ENCODE data around the gene SCYGR8.

DNA sequence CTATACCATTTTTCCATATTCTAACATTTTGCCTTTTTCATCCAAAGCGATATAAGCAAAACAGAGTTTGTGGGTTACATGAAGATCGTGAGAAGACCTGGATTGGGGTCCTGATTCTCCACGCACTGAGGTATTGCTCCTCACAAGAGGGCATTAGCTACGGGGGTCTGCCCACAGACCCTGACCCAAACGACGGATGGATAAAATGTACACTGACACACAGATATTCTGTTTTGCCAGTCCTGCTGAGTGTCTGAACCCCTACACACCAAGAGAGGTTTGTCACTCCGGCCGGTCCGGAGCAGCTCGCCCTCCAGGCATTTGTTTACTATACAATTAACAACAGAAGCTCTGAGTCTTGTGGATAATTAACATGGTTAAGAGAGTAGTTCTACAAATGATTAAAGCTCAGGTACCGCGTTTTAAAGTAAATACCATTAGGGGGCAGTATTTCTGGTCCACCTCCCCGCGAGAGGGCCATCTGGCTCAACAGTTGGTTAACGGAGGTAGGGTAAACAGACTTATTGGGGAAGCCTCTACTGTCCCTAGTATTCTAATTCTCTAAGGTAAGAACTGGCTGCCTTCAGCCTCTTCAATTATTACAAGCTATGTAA lies 28.4 kb downstream of the SCYGR8 start:
- TF ChIP-seq, protein P1, sequence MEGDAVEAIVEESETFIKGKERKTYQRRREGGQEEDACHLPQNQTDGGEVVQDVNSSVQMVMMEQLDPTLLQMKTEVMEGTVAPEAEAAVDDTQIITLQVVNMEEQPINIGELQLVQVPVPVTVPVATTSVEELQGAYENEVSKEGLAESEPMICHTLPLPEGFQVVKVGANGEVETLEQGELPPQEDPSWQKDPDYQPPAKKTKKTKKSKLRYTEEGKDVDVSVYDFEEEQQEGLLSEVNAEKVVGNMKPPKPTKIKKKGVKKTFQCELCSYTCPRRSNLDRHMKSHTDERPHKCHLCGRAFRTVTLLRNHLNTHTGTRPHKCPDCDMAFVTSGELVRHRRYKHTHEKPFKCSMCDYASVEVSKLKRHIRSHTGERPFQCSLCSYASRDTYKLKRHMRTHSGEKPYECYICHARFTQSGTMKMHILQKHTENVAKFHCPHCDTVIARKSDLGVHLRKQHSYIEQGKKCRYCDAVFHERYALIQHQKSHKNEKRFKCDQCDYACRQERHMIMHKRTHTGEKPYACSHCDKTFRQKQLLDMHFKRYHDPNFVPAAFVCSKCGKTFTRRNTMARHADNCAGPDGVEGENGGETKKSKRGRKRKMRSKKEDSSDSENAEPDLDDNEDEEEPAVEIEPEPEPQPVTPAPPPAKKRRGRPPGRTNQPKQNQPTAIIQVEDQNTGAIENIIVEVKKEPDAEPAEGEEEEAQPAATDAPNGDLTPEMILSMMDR (IDR thresholded peaks at IDR 0.05) = no peak
- TF ChIP-seq POLR2AphosphoS5 (IDR thresholded peaks at IDR 0.05) = no peak
- no peak for TF ChIP-seq EP300 (IDR thresholded peaks at IDR 0.05)
- no peak for TF ChIP-seq POLR2A (IDR thresholded peaks at IDR 0.05)

Data from sigmoid colon (tissue), 4 donors.